Measurements from ENCODE around the gene CFAP161.
"Not testable (repeated sequence)": the region's sequence is repeated elsewhere in the genome, so short reads cannot be mapped to it uniquely, and the experiment has no call there.

The CFAP161 gene

GRCh38 chr15:81158561-81158960 lies 24.5 kb downstream of the CFAP161 start:
- FAIRE-seq: not testable (repeated sequence)

- no peak for FAIRE-seq
Measured at GRCh38 chr15:81160312-81161159, 26.5 kb downstream of the CFAP161 start.

GRCh38 chr15:81161160-81161673 lies 27.1 kb downstream of the CFAP161 start:
- no peak for FAIRE-seq

DNA sequence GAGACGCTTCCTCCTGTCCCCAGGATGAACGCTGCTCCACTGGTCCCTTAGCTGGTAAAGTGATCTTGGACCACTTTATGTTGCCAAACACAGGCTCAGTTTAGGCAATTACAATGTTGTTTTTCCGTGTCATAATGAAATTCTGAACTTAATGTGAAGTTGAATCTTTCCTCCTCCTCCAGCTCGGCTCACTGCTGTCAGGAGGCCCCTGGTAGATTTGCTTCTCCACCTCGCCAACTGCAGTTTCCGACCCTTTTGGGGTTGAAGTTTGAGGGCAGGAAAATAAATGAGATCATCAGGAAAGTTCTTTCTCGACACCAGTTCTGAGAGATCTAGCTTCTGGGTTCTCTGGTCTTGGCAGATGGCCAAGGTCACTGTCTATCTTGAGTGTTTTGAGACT lies 27.8 kb downstream of the CFAP161 start:
- no peak for FAIRE-seq

- FAIRE-seq: no peak
Measured at GRCh38 chr15:81163961-81164800, 30.1 kb downstream of the CFAP161 start.

GRCh38 chr15:81165535-81165934 lies 31.5 kb downstream of the CFAP161 start:
- no peak for FAIRE-seq

DNA sequence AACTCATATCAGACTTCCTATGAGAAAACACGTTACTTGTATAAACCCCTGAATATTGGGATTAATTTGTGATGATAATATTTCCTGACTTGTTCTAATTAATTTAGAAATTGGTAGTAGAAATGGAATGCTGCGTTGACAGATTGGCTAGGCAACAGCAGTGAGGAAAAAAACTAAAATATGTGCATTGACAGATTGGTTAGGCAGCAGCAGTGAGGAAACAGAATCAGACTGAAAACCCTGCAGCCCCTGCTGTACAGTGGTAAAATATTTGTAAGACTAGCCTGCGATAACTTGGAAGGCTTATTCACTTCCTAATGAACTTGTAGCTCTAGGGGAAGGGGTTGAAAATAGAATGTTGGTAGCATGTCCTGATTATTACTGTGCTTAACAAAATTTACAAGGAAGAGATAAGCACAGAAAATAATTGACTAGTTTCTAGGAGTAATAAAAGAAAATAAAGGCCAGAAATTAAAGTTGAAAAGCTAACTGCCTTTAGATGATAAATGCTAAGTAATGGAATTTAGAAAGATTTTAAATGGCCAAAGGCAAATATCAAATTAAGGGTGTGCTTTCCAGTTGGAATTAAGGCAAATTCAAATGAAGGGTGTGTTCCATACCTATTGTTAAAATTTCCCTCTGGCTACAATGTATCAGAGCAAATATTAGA lies 32.7 kb downstream of the CFAP161 start:
- no peak for FAIRE-seq

DNA sequence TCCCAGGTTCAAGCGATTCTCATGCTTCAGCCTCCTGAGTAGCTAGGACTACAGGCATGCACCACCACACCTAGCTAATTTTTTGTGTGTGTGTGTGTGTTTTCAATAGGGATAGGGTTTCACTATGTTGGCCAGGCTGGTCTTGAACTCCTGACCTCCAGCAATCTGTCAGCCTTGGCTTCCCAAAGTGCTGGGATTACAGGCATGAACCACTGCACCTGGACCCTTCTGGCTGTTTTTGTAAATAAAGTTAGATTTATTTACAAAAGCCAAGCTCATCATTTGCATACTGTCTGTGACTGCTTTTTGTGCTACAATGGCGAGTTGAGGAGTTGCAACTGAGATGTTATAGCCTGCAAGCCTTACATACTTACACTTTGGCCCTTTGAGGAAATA lies 34.1 kb downstream of the CFAP161 start:
- FAIRE-seq: no peak

- no peak for FAIRE-seq
Measured at GRCh38 chr15:81168644-81169043, 34.6 kb downstream of the CFAP161 start.

- FAIRE-seq: no peak
Measured at GRCh38 chr15:81170511-81170910, 36.4 kb downstream of the CFAP161 start.

GRCh38 chr15:81171286-81171685 lies 37.2 kb downstream of the CFAP161 start:
- FAIRE-seq: no peak

- FAIRE-seq: no peak
Measured at GRCh38 chr15:81174125-81174791, 40.2 kb downstream of the CFAP161 start.

- no peak for FAIRE-seq
Measured at GRCh38 chr15:81174792-81175327, 40.8 kb downstream of the CFAP161 start.

GRCh38 chr15:81175496-81175895 lies 41.4 kb downstream of the CFAP161 start:
- no peak for FAIRE-seq

- FAIRE-seq: no peak
Measured at GRCh38 chr15:81176291-81176893, 42.3 kb downstream of the CFAP161 start.

DNA sequence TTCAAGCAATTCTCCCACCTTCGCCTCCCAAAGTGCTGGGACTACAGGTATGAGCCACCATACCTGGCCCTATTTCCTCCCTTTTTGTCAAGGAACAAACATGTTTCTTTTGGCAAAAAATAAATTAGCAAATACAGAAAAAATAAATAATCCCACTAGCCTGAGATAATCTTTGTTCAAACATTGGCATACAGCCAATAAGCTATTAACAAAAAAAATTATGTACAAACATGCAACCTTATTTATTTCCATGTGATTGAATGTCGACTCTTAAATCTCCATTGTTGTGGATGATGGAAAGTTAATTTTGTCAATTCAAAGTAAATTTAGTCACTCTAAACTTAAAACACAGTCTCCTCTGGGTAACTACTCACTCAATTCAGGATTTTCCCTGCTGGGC lies 44.3 kb downstream of the CFAP161 start:
- no peak for FAIRE-seq

- no peak for FAIRE-seq
Measured at GRCh38 chr15:81181220-81181619, 47.1 kb downstream of the CFAP161 start.

GRCh38 chr15:81182031-81182755 lies 48.1 kb downstream of the CFAP161 start:
- no peak for FAIRE-seq

- no peak for FAIRE-seq
Measured at GRCh38 chr15:81182756-81183438, 48.8 kb downstream of the CFAP161 start.

- no peak for FAIRE-seq
Measured at GRCh38 chr15:81183439-81183775, 49.3 kb downstream of the CFAP161 start.

DNA sequence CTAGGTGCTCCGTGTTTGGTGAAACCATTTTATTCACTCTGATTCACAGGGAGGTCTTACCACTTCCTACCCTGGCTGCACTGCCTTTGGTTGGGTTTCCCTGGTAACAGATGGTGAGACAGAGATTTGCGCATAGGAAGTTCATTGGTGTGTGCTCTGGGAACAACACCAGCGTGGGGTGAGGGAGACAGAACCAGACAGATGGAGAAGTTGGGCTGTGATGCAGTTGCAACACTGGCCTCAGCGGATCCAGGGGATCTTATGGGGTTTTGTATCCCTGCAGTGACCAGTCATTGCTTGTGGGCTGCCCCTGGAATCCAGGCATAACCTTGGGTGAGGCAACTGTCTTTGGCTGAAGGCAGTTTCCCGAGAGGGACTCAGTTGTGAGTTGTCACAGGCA lies 50.1 kb downstream of the CFAP161 start:
- FAIRE-seq: no peak
